Kidney glomerular epithelial cell (primary cell): ENCODE data around the gene CHDH.
A peak's percentile ranks its signal among the peaks of the same experiment; 100 is the strongest.

ENCODE experiments used
- DNase-seq: peaks from one replicate; lab custom pipeline; 2025; lab: John Stamatoyannopoulos, UW

Gene CHDH

GRCh38 chr3:53850895-53851294, 4.7 kb upstream of the CHDH start:
- no peak for DNase-seq

GRCh38 chr3:53849916-53850315, 3.7 kb upstream of the CHDH start:
- DNase-seq, result no peak

GRCh38 chr3:53846851-53847155, 584 bp upstream of the CHDH start:
- no peak for DNase-seq

- no peak for DNase-seq
Observed at GRCh38 chr3:53845881-53846133, 412 bp downstream of the CHDH start.

- DNase-seq, result peak; percentile 19
Observed at GRCh38 chr3:53845103-53845880, 927 bp downstream of the CHDH start.

GRCh38 chr3:53844262-53845102, 1.7 kb downstream of the CHDH start:
- DNase-seq, result no peak

- no peak for DNase-seq
Observed at GRCh38 chr3:53843195-53844177, 2.7 kb downstream of the CHDH start.

GRCh38 chr3:53842436-53843194, 3.6 kb downstream of the CHDH start:
- peak; percentile 57 for DNase-seq

GRCh38 chr3:53841296-53841695, 4.9 kb downstream of the CHDH start:
- DNase-seq, result no peak

GRCh38 chr3:53837331-53837730, 8.9 kb downstream of the CHDH start:
- no peak for DNase-seq

GRCh38 chr3:53836084-53836872, 9.9 kb downstream of the CHDH start:
- DNase-seq, result no peak

- DNase-seq, result no peak
Observed at GRCh38 chr3:53835257-53835656, 11.0 kb downstream of the CHDH start.

- DNase-seq, result no peak
Observed at GRCh38 chr3:53834429-53835095, 11.7 kb downstream of the CHDH start.

- no peak for DNase-seq
Observed at GRCh38 chr3:53833700-53834099, 12.5 kb downstream of the CHDH start.

GRCh38 chr3:53833053-53833645, 13.1 kb downstream of the CHDH start:
- no peak for DNase-seq

GRCh38 chr3:53830944-53831343, 15.3 kb downstream of the CHDH start:
- DNase-seq, result no peak

GRCh38 chr3:53829605-53830004, 16.6 kb downstream of the CHDH start:
- no peak for DNase-seq

- no peak for DNase-seq
Observed at GRCh38 chr3:53828581-53828980, 17.6 kb downstream of the CHDH start.

GRCh38 chr3:53826048-53826447, 20.2 kb downstream of the CHDH start:
- no peak for DNase-seq

- DNase-seq, result no peak
Observed at GRCh38 chr3:53824795-53825194, 21.4 kb downstream of the CHDH start.
